Activated CD4-positive, alpha-beta T cell treated with anti-CD3 and anti-CD28 coated beads, Interleukin-10, Interleukin-2, amounts not matched to agents 100 ng/mL and 50 ng/mL, durations not matched to agents 16 hours and 8 hours (primary cell): ENCODE data around the gene THADA.

ENCODE experiments used
- DNase-seq: peaks from one replicate; pipeline ENCODE4 v3.0.0-alpha.2; 2020

The THADA gene

DNA sequence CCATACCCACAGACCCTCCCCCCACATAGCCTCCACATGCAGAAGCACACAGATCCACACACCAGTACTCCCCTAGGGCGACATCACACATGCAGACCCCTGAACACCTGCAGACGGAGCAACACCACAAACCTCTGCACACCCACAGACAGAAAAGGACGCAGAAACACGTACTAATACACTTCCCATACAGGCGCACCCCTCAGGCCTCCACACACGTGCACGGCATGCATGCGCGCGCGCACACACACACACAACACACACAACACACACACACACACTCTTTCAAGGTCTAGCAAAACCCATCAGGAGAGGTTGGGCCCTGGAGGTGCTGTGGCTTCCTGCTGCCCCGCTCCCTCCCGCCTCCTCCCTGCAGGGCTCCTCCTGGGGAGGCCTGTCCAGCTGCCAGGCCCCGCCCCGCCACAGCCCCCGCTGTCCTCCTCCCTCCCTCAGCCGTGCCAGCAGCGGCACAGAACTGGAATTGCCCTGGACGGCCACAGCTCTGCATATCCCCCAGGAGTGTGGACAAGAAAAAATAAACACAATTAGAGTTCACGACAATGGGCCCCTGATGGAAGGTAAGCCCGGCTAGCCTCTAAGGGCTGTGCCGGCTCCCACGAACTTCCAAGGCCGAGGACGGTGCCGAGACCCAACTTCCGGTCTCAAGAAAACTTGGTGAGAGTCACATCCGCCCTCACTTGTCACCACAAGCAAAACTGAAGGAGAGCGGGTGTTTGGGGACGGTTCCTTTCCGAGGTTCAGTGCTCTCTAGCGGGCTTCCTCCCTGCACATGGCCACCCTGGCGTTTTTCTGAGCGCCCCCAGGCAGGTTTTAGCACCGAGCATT is 376.2 kb downstream of the THADA start:
- peak; percentile 90 for DNase-seq

DNA sequence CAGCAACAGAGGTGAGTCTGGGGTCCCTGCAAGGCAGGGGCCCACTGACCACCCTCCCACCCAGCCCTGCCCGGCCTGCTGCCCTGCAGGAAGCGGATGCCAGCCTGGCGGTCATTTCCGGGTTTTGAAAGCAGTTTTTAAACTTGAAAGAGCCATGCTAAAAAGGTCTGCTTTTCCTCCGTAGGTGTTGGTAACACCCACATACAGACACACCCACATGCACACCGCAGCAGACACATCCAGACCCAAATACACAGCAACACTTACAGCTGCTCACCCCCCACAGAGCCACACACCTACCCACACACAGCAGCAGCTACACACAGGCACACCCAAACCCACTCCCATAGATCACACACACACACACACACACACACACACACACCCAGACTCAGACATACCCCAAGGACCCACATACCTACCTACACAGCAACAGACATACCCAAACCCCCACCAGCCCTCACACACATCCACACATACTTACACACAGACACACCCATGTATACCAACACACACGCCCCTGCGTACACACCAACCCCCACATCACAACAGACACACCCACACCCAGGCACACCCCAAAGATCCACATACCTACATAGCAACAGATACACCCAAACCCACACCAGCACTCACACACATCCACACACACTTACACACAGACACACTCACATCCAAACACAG is 377.0 kb downstream of the THADA start:
- peak; percentile 82 for DNase-seq

DNA sequence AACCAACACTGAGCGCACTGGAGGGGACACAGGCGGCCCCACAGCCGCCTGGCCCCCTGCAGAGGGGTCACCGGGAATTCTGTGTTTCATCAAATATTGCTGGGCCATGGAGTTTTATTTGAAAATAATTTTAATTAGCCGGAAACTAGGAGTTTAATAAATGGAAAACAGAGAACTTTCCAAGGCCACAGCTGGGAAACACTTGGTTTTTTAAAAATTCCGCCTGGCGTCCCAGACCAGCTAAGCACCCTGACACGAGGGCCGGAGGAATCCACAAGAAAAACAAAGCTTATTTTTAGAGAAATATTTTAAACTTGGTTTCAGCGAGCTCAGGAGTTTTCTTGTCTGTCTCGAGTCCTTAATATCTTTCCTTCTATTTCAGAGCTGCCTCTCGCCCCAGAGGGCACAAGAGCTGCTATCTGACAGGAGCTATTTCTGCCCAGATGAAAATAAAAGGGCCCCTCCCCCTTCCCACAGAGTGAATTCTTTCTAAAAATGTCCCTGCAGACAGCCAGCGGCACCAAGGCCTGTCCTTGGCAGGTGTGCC is 377.6 kb downstream of the THADA start:
- DNase-seq: no peak

DNA sequence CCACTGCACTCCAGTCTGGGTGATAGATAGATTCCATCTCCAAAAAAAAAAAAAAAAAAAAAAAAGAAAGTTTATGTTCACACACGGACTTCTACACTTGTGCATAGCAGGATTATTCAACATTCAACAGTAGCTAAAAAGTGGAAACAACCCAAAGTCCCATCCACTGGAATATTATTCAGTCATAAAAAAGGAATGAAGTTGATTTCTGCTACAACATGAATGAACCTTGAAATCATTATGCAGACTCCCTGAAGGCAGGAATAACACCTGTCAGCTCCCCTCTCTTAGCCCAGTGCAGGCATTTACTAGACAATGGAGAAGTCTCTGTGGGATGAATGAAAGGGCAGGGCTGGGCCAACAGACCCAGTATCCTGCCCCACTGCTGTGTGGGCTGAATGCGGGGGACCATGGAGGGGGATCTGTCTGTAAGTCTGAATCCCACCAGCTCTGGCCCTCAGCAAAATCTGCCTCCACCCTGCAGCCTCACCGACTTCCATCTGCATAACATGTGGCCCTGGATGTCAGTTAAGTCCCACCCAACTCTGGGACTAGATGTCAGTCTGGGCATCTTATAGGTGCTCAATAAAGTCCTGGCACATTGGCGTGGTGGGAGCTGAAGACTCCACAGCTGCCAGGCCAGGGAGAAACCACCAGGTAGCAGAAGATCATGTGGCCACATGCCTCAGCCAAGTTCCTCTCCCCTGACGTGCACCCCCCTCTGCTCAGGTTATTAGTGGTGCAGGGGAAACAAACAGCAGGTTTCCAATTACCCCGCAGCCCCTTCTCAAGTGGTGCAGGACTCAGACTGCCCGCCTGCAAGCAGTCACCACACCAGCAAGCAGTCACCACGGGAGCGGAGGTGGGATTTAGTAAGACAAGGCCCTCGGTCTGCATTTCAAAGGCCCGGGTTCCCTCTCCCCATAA is 378.3 kb downstream of the THADA start:
- DNase-seq: no peak

DNA sequence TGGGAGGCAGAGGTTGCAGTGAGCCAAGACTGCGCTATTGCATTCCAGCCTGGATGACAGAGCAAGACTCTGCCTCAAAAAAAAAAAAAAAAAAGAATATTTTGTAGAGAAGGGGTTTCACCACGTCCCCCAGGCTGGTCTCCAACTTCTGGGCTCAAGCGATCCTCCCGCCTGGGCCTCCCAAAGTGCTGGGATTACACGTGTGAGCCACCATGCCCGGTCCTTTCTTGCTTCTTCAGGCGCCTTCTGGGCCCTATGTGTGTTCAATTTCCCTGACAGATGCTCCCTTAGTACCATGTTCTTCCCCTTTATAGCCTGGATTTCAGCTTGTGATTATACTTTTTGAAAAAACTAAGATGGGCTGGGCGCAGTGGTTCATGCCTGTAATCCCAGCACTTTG is 379.2 kb downstream of the THADA start:
- no peak for DNase-seq

DNA sequence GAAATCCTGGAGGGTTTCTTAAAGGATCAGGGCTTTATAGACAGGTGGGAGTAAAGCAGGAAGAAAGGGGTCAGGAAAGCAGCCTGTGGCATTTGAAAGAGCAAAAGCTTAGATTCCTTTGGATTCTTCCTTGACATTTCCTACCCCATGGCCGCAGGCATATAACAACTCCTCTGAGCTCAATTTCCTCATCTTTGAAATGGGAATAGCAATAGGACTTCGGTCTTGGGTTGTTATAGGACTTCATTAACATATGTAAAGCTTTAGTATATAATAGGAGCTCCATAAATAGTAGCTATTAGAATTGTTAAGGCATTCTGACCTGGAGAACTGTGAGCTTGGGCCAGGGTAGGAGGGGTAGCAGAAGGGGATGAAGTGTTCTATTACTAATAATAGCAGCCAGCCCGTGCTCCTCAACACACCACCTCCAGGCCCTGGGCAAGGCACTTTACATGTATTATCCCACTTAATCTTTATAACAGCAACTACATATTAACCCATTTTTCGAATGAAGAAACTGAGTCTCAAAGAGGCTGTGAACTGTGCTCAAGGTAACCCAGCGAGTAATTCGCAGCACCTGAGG is 380.1 kb downstream of the THADA start:
- no peak for DNase-seq

DNA sequence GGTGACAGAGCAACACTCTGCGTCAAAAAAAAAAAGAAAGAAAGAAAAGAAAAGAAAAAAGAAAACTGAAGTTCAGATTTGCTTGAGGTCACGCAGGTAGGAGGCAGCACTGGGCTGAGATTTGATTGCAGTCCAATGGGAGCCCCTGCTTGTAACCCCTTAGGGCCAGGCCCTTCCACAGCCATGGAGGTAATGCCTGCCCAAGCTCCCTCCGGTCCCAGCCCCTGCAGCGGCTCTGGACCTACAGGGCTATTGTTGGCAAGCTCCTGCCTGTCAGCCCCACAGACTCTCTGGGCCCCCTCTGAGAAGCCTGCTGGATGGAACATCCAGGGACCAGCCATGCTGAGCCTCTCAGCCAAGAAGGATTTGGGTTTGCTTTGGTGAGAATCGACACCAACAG is 381.6 kb downstream of the THADA start:
- no peak for DNase-seq

DNA sequence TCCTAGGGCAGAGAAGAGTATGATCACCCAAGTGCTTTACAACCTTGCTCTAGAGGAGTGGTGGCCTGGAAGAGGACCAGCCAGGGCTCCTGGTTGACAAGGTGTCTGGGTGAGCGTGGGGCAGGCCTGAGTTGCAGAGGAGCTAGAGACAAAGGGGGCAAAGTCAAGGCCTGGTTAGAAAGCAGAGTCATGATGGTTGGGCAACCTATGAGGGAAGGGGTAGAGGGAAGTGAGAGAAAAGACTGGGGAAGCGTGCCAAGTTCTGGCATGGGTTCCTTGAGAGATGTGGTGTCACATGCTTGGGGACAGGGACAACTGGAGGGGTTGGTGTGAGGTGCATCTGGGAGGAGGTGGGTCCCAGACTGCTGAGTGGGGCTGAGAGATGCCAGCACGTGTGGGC is 382.9 kb downstream of the THADA start:
- DNase-seq: no peak

DNA sequence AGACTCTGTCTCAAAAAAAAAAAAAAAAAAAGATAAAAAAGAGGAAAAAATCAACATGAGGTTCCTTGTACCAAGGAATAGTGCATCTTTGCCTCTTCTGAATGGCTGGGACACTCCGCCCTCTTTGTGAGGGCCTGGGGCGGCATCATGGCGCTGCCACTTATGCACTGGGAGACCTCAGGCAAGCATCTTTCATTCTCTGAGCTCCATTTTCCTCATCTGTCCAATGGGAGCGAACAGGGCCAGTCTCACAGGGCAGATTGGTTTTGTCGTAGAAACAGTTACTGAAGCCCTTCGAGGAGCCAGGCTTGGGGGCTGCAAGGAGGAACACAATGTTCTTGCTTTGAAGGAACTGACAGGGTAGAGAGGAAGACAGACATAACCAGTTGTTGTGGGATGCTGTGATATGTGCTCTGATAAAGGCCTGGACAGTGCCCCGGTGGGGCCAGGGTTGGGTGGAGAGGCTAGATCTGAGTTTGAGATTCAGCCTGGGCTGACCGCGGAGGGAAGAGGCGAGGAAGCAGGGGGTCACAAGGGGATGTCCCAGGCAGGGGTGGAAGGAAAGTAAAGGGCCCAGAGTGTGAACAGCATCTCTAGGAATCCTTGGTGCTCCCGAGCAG is 383.5 kb downstream of the THADA start:
- DNase-seq: no peak

DNA sequence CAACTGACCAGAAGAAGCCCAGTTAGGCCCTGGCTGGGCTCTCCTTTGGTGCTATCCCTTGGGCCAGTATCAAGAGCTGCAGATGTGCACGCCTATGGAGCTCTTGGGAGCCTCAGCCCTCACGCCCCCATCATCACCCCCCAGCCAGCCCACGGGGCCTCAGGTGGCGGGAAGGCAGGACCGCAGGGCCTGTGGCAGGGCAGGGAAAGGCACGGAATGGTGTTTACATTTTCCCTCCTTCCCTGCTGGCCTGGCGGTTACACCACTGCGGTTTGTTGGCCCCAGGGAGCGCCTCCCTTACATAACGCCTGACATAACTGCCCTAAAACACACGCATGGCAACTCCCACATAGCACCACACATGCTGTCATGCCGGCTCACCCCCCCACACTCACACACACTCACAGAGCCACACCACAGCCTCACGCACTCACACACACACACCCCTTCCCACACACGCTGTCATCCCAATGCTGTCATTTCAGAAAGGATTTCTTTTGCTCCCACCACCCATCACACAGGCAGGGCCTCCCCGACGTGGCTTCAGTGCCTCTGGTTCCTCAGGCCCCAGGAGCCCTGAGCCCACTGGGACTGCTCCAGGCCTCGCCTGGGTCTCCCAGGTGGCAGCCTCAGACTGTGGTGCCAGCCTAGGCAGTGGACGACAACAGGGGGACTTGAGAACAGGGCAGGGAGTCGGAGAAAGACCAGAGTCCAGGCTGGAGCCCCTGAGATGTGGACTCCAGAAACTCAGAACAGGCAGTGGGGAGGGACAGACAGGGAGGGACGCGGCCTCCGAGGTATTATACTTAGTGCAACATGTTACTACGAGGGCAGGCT is 385.2 kb downstream of the THADA start:
- no peak for DNase-seq

DNA sequence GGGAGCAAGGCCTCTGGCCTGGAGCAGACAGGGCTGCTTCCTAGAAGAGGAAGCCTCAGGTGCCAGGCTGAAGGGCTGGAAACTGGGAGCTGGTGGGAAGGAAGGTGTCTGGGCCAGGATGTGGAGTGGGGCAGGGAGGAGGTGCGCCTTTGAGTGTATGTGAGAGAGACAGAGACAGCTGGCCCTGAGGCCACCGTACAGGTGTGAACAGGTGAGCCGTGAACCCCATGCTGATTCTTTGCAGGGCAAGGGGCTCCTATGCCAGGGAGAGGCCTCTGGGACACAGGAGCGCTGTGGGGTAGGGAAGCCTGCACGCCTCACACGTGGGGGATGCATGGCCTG is 385.7 kb downstream of the THADA start:
- no peak for DNase-seq

DNA sequence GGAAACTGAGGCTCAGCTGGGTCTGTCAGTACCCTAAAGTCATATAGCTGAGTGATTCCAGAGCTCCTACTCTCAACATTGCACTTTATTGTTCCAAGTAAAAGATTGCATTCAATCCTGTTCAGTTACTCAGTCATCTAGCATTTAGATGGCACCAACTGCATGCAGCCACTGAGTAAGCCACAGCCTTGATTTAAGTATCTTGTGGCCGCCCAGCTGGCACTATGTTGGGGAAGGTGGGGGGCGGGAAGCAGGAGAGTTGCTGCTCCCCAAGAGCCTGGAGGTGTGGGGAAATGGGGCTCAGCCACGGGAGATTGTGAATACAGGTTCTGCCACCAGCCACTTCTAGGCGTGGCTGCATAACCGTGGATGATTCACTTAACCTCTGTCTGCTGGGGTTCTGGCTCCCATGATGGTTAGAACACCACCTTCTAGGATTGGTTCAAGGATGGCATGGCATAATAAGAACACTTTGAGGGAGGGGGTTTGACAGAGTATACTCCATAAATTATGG is 386.6 kb downstream of the THADA start:
- DNase-seq: no peak

DNA sequence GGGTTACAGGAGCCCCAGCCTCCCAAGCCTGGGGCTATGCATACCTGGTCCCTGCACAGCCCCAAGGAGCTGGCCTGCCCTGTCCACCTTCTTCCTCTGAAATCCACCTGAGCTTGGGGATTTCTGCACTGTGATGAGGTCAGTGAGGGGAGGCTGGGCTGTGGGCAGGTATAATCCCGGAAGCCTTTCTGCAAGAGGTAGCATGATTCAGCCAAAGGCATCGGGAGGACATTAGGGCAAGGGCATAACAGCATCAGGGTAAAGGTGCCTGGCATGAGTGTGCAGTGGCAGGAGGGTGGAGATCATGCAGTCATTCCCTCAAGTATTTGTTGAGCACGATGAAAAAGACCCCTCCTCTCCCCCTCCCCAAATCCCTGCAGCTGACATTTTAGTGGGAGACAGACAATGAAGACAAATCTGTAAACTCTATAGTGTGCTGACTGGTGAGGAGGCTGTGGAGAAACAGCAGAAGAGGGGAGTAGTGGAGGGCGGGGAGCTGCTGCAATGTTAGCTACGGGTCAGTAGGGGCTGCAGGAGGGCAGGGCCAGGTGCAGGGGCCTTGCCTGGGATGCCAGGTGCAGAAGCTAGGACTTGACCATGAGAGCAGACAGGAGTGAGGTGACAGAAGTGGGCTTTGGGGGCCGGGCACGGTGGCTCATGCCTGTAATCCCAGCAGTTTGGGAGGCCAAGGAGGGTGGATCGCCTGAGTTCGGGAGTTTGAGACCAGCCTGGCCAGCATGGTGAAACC is 388.1 kb downstream of the THADA start:
- DNase-seq: no peak

DNA sequence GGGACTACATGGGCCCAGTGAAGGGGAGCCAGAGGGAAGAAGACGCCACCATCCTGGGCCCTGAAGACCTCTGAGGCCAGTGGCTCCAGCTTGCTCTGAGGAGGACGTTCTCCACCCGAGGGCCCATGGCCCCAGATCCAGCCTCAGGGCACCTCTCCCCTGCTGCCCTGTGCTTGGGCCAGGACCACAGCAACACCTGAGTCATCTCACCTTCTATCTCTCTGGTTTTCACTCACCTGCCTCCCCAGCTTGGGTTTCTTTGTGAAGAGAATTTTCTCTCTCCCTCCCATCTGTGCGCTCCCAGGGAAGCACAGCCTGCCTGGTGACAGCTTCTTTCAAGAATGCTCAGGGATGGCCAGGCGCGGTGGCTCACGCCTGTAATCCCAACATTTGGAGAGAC is 389.2 kb downstream of the THADA start:
- no peak for DNase-seq

DNA sequence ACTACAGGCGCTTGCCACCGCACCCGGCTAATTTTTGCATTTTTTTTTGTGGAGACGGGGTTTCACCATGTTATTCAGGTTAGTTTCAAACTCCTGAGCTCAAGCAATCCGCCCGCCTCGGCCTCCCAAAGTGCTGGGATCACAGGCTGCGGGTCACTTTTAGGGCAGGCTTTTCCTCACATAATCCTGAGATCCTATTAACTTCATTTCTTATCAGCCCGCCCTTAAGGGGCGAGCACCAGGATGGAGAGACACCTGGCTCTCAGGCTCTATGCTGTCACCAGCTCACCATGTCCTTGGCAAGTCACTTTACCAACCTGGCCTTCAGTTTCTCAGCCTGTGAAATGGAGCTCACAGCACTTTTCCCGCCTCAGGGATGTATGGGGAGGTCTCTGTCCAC is 392.5 kb downstream of the THADA start:
- DNase-seq: no peak

DNA sequence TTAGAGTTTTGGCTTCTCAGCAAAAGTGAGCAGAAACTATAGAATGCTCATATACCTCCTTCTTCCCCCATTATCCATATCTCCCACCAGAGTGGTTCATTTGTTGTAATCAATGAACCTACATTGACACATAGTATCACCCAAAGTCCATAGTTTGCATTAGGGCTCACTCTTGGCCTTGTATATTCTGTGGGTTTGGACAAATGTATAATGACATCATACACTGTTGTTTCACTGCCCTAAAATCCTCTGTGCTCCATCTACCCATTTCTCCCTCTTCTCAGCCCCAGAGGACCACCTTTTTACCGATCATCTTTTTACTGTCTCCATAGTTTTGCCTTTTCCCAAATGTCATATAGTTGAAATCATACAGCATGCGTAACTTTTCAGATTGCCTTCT is 393.5 kb downstream of the THADA start:
- DNase-seq: no peak

DNA sequence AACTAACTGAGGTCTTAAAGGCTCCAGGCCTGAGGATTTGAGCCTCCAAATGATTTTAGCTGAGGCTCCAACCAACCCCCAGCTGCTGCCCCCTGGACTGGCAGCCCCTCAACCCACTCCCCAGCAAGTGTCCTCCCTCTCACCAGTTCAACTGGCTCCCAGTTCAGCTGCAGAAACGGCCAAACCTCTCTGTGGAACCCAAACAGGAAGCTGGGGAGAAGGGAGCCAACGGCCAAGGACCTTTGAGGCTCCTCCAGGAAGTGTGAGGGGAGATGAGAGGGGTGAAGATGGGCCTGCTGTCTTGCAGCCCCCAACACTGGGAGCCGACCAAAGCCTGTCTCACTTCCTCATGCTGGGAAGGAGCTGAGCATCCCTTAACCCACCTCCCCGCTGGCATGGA is 394.3 kb downstream of the THADA start:
- no peak for DNase-seq

DNA sequence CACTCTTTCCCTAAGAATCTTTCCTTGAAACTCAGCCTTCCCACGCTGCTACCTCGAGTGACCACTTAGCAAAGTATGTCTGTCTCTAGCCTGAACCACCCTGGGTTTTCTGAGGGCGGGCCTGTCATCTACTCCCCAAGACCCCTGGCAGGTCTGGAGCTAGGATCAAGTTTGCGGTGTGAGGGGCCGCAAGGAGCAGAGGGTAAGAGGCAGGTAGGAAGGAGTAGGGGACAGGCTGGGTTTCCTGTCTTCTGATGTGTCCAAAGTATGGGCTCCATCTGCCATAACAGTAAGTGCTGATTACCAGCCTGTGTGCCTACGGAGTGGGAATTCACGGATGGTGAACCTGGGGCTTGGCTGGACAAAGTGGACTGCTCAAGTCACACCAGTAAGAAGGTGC is 394.8 kb downstream of the THADA start:
- no peak for DNase-seq

DNA sequence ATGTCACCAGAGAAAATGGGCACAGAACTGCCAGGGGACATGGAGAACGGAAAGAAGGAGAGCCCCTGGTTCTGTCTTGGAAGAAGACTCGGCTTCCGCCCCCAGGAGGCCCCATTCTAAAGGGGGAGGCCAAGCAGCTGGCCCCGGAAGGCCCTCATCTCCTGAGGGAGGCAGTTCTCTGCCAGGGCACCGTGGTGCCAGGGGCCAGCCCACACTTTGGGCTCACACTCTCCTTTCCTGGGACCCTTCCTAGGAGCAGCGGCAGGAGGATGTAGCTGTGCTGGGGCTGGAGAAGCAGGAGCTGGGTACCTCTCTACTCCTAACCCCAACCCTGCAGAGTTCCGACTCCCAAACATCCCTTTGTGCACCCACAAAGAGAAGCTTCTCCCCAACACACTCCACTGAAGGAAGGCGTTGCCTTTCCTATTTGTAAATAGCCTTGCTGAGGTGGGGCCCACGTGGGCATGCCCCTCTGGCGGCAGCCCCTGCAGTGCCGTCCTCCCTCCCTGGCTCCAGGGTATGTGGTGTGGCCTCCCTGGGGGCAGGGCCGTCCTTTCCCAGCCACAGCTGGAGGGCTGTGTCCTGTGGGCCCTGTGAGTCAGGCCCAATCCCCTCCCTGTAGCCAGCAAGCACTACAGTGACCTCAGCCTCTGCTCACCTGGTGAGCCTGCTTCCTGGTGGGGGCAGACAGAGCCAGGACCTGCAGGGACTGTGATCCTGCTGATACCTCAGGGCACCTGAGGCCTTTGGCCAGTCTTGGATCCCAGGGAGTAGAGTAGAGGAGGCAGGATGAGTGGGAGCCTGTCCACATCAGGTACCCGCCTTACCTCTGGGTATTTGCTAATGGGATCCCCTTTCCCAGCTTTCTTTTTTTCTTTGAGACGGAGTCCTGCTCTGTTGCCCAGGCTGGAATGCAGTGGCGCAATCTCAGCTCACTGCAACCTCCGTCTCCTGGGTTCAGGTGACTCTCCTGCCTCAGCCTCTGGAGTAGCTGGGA is 396.0 kb downstream of the THADA start:
- no peak for DNase-seq
